HepG2 (cell line): ENCODE data around the gene CD40. TPM values are rescaled to one million over a fixed set of nuclear protein-coding genes. Genes with fewer than 3 reads are reported as not detected.

ENCODE experiments used
- CHCHD3 ChIP-seq: sonication (generic); formaldehyde crosslinking; IDR thresholded peaks from 2 replicates; pipeline ENCODE4 v1.8.0; 2022; ENCODE audit warnings: mild to moderate bottlenecking, missing genetic modification reagents, moderate library complexity
- ETV6 ChIP-seq: sonication (generic); formaldehyde crosslinking; conservative IDR thresholded peaks from 2 replicates; pipeline ENCODE4 v1.4.0; 2020; ENCODE audit warnings: missing genetic modification reagents
- GATAD2A ChIP-seq: IDR thresholded peaks from 2 replicates; pipeline ENCODE4 v1.6.1; 2016
- HHEX ChIP-seq: IDR thresholded peaks from 2 replicates; pipeline ENCODE4 v1.6.1; 2016; ENCODE audit warnings: control low read depth
- MAZ ChIP-seq, 2 experiments: sonication (generic) in 1 of 2; formaldehyde crosslinking in 1 of 2; IDR thresholded peaks; 2 replicates each; pipeline versions ENCODE4 v1.5.0 to v1.6.1; 2012 to 2020; ENCODE audit warnings: low read depth in 2 of 2, mild to moderate bottlenecking in 2 of 2, borderline replicate concordance in 1 of 2, improper control_type of control experiment in 1 of 2, low read length in 1 of 2, missing genetic modification reagents in 1 of 2, moderate library complexity in 1 of 2
- NR3C1 ChIP-seq: sonication (generic); formaldehyde crosslinking; IDR thresholded peaks from 2 replicates; pipeline ENCODE4 v1.4.0; 2020; ENCODE audit warnings: missing genetic modification reagents
- PHF8 ChIP-seq: sonication (generic); formaldehyde crosslinking; IDR thresholded peaks from 2 replicates; pipeline ENCODE4 v1.5.0; 2020; ENCODE audit warnings: missing genetic modification reagents
- PRMT3 ChIP-seq: sonication (generic); formaldehyde crosslinking; IDR thresholded peaks from 2 replicates; pipeline ENCODE4 v1.8.1; 2022; ENCODE audit warnings: low read depth, mild to moderate bottlenecking, moderate library complexity, missing genetic modification reagents, borderline replicate concordance
- SNRNP70 ChIP-seq: fragments of 200-400 bp; formaldehyde crosslinking; IDR thresholded peaks from 2 replicates; pipeline ENCODE4 v1.6.1; 2017; ENCODE audit warnings: mild to moderate bottlenecking, low read depth, low read length, moderate library complexity
- ZFP41 ChIP-seq: sonication (generic); formaldehyde crosslinking; IDR thresholded peaks from 2 replicates; pipeline ENCODE4 v1.4.0; 2020; ENCODE audit warnings: mild to moderate bottlenecking, missing genetic modification reagents, borderline replicate concordance
- ZNF263 ChIP-seq: sonication (generic); formaldehyde crosslinking; IDR thresholded peaks from 2 replicates; pipeline ENCODE4 v1.4.0; 2020; ENCODE audit warnings: missing genetic modification reagents
- ZNF276 ChIP-seq: sonication (generic); formaldehyde crosslinking; IDR thresholded peaks from 2 replicates; pipeline ENCODE4 v1.4.0; 2020; ENCODE audit warnings: mild to moderate bottlenecking, low read depth, missing genetic modification reagents
- ZNF282 ChIP-seq: fragments of 450-650 bp; IDR thresholded peaks from 2 replicates; pipeline ENCODE4 v1.6.1; 2018; ENCODE audit not compliant: partially characterized antibody
- polyA plus RNA-seq, 8 experiments: library from polyadenylated mRNA; depleted of rRNA in 3 of 8; stranded (reverse) in 7 of 8; unstranded in 1 of 8; fragments of >200 nt; fragmentation: Illumina TruSeq in 4 of 8; extraction: Trizol in 4 of 8; gene quantifications; 2 replicates each; pipeline versions ENCODE4 v1.2.1 to v1.2.3, GENCODE V29; 2011 to 2016; ENCODE audit warnings: low read depth in 4 of 8, missing spikeins in 1 of 8, mixed read lengths in 1 of 8; ENCODE audit not compliant: insufficient read depth in 1 of 8
- total RNA-seq, 5 experiments: library from RNA; depleted of rRNA; stranded (reverse); fragments of >200 nt; fragmentation: Illumina TruSeq; extraction: Trizol; gene quantifications; 2 replicates each; pipeline ENCODE4 v1.2.3, GENCODE V29; 2016; ENCODE audit warnings: low read depth in 1 of 5
- TF ChIP-seq, protein P1 (sequence below): sonication (generic); formaldehyde crosslinking; IDR thresholded peaks from 2 replicates; pipeline ENCODE4 v1.4.0; 2020; ENCODE audit warnings: missing genetic modification reagents
- TF ChIP-seq, protein P2 (sequence below): sonication (generic); formaldehyde crosslinking; IDR thresholded peaks from 2 replicates; pipeline ENCODE4 v1.8.0; 2022; ENCODE audit warnings: mild to moderate bottlenecking, missing genetic modification reagents, borderline replicate concordance
- TF ChIP-seq, protein P3 (sequence below): sonication (generic); formaldehyde crosslinking; IDR thresholded peaks from 2 replicates; pipeline ENCODE4 v1.4.0; 2020; ENCODE audit warnings: mild to moderate bottlenecking, missing genetic modification reagents

CD40 gene
- total and polyA plus RNA-seq, 2 of the 13 experiments (the other 11 are each of a cell fraction or from before 2014, with no cell fraction given), result 4.6 to 13.4 TPM

DNA sequence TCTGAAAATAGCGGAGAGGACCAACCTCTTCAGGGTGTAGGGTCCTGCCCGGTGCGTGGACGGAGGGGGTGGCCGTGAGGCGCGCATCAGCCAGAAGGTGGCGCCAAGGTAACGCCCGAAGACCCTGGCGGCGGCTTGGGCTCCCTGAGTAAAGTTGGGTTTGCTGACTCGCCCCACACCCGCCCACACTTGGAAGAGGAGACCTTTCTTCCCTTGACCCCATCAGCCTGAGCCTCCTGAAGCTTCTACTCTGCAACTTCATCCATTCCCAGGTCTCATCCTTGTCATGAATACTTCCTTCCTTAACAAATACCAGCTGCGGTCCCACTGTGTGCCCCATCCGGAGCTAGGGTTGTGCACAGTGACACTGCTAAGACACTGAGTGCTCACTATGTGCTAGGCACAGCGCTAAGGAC is 14.6 kb downstream of the CD40 start (continued):
- no peak for TF ChIP-seq ZNF276 (CRISPR knock-in tag)
- TF ChIP-seq, protein P1, sequence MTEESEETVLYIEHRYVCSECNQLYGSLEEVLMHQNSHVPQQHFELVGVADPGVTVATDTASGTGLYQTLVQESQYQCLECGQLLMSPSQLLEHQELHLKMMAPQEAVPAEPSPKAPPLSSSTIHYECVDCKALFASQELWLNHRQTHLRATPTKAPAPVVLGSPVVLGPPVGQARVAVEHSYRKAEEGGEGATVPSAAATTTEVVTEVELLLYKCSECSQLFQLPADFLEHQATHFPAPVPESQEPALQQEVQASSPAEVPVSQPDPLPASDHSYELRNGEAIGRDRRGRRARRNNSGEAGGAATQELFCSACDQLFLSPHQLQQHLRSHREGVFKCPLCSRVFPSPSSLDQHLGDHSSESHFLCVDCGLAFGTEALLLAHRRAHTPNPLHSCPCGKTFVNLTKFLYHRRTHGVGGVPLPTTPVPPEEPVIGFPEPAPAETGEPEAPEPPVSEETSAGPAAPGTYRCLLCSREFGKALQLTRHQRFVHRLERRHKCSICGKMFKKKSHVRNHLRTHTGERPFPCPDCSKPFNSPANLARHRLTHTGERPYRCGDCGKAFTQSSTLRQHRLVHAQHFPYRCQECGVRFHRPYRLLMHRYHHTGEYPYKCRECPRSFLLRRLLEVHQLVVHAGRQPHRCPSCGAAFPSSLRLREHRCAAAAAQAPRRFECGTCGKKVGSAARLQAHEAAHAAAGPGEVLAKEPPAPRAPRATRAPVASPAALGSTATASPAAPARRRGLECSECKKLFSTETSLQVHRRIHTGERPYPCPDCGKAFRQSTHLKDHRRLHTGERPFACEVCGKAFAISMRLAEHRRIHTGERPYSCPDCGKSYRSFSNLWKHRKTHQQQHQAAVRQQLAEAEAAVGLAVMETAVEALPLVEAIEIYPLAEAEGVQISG, result no peak
- TF ChIP-seq, protein P2, sequence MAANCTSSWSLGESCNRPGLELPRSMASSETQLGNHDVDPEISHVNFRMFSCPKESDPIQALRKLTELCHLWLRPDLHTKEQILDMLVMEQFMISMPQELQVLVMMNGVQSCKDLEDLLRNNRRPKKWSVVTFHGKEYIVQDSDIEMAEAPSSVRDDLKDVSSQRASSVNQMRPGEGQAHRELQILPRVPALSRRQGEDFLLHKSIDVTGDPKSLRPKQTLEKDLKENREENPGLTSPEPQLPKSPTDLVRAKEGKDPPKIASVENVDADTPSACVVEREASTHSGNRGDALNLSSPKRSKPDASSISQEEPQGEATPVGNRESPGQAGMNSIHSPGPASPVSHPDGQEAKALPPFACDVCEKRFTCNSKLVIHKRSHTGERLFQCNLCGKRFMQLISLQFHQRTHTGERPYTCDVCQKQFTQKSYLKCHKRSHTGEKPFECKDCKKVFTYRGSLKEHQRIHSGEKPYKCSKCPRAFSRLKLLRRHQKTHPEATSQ (CRISPR knock-in tag), result no peak
- 0 out of 2 replicates have a peak, but pooled peaks have one; percentile 23 for TF ChIP-seq MAZ (IDR thresholded peaks at IDR 0.05; ENCODE audit: borderline replicate concordance, low read depth, low read length)
- peak; percentile 51; the same call in 1 of the 2 replicates for TF ChIP-seq MAZ (CRISPR knock-in tag; IDR thresholded peaks at IDR 0.05; ENCODE audit: low read depth)
- TF ChIP-seq CHCHD3 (CRISPR knock-in tag), result no peak; the same call in 1 of the 2 replicates
- no peak for TF ChIP-seq PHF8
- no peak for TF ChIP-seq ZFP41 (CRISPR knock-in tag)
- TF ChIP-seq, protein P3, sequence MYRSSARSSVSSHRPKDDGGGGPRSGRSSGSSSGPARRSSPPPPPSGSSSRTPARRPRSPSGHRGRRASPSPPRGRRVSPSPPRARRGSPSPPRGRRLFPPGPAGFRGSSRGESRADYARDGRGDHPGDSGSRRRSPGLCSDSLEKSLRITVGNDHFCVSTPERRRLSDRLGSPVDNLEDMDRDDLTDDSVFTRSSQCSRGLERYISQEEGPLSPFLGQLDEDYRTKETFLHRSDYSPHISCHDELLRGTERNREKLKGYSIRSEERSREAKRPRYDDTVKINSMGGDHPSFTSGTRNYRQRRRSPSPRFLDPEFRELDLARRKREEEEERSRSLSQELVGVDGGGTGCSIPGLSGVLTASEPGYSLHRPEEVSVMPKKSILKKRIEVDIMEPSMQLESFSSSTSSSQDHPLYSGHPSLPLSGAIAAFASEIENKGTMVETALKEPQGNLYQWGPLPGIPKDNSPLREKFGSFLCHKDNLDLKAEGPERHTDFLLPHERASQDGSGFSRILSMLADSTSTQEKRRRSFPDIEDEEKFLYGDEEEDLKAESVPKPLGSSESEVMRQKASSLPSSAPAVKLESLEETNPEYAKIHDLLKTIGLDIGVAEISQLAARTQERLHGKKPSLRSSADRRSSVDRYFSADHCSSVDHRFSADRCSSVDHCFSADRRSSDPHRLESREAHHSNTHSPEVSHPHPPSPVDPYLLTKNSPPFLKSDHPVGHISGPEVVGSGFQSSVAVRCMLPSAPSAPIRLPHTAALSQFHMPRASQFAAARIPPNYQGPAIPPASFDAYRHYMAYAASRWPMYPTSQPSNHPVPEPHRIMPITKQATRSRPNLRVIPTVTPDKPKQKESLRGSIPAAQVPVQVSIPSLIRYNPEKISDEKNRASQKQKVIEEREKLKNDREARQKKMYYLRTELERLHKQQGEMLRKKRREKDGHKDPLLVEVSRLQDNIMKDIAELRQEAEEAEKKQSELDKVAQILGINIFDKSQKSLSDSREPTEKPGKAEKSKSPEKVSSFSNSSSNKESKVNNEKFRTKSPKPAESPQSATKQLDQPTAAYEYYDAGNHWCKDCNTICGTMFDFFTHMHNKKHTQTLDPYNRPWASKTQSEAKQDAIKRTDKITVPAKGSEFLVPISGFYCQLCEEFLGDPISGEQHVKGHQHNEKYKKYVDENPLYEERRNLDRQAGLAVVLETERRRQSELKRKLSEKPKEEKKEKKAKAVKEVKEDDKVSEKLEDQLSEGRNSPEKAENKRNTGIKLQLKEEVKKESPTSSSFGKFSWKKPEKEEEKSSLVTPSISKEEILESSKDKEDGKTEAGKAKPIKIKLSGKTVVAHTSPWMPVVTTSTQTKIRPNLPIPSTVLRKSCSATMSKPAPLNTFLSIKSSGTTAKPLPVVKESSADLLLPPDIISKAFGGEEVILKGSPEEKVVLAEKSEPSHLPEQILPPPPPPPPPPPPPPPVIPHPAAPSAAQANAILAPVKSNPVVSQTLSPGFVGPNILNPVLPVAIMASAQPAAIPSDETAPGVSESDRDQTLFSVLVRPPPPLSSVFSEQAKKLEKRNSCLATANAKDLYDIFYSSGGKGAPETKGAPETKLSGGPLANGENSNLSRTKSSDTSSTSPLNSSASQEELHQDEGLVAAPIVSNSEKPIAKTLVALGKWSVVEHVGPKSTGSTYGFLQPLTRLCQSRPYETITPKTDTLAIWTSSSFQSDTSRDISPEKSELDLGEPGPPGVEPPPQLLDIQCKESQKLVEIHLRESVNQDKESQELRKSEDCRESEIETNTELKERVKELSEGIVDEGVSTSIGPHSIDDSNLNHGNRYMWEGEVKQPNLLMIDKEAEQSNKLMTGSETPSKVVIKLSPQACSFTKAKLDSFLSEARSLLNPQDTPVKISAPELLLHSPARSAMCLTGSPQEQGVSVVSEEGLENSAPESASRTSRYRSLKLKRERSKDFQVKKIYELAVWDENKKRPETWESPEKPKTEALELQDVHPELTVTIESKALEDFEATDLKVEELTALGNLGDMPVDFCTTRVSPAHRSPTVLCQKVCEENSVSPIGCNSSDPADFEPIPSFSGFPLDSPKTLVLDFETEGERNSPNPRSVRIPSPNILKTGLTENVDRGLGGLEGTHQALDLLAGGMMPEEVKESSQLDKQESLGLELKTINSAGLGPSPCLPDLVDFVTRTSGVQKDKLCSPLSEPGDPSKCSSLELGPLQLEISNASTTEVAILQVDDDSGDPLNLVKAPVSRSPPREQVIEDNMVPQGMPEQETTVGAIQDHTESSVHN (CRISPR knock-in tag), result no peak
- no peak for TF ChIP-seq GATAD2A
- no peak for TF ChIP-seq ZNF263 (CRISPR knock-in tag)
- no peak for TF ChIP-seq SNRNP70
- no peak for TF ChIP-seq NR3C1 (CRISPR knock-in tag)
- TF ChIP-seq PRMT3, result no peak
- no peak for TF ChIP-seq HHEX
- TF ChIP-seq ETV6 (CRISPR knock-in tag), result no peak; the same call in 1 of the 2 replicates
- no peak for TF ChIP-seq ZNF282
